HCT116 (cell line): ENCODE data around the gene EID2B. TPM values are rescaled to one million over a fixed set of nuclear protein-coding genes. Genes with fewer than 3 reads are reported as not detected.

Experiments used
- ATAC-seq: fragments of 200-7000 bp; cut with Tn5 transposase; 2 replicates; pipeline ENCODE4 v1.9.1; 2020; ENCODE audit warnings: mild to moderate bottlenecking, moderate library complexity
- BruUV-seq: library from RNA; stranded (reverse); fragments of 400-500 nt; replicated peaks from 2 replicates; lab custom pipeline; 2021; lab: Mats Ljungman, UMichigan
- CTCF ChIA-PET: fragments of 300-600 bp; sonication (Branson Sonifier 250); formaldehyde crosslinking; loops from one replicate; lab custom pipeline; 2021; ENCODE audit warnings: antibody characterized with exemption; lab: Charles Lee
- POLR2A ChIA-PET: fragments of 300-600, 350-600 bp; sonication (Branson Sonifier 250); formaldehyde crosslinking; loops from one replicate; lab custom pipeline; 2021; ENCODE audit warnings: antibody characterized with exemption; lab: Charles Lee
- RAD21 ChIA-PET, 2 experiments: fragments of 300-600 bp; sonication (Branson Sonifier 250); formaldehyde crosslinking; loops; one replicate each; lab custom pipeline; 2023; ENCODE audit warnings: low total read pairs in 2 of 2; ENCODE audit not compliant: uncharacterized antibody in 2 of 2, unreplicated experiment in 2 of 2, low non-redundant PET in 1 of 2; lab: Charles Lee
- DNase-seq: peaks from one replicate; pipeline ENCODE4 v3.0.0-alpha.2; 2010; ENCODE audit warnings: low read depth, low spot score
- H2AFZ ChIP-seq: fragments of 200-600 bp; shearing (Covaris generic), sonication (generic); 2 replicates; pipeline ENCODE4 v1.6.1; 2017; ENCODE audit warnings: low read depth, mixed run types, mixed read lengths, antibody characterized with exemption, low read length; ENCODE audit not compliant: poor library complexity, severe bottlenecking
- H3K27ac ChIP-seq: 2 replicates; pipeline ENCODE4 v1.5.1; 2012; ENCODE audit warnings: low read depth, low read length
- H3K27me3 ChIP-seq: fragments of 200-600 bp; sonication (generic); 2 replicates; pipeline ENCODE4 v1.6.1; 2016; ENCODE audit warnings: mixed run types, low read length, mixed read lengths; ENCODE audit not compliant: insufficient read depth
- H3K36me3 ChIP-seq, 2 experiments: fragments of 200-500 bp in 1 of 2; fragments of 200-600 bp in 1 of 2; sonication (Bioruptor generic) in 1 of 2; sonication (generic) in 1 of 2; 2 replicates each; pipeline versions ENCODE4 v1.5.1 to v1.6.1; 2014 to 2016; ENCODE audit warnings: low read length in 2 of 2, inconsistent platforms in 1 of 2, mixed read lengths in 1 of 2, mixed run types in 1 of 2; ENCODE audit not compliant: insufficient read depth in 2 of 2, control insufficient read depth in 1 of 2
- H3K4me1 ChIP-seq, 2 experiments: fragments of 200-600 bp in 1 of 2; sonication (generic) in 1 of 2; 2 replicates each; pipeline versions ENCODE4 v1.5.1 to v1.6.1; 2012 to 2017; ENCODE audit warnings: low read length in 2 of 2, inconsistent platforms in 1 of 2, mild to moderate bottlenecking in 1 of 2, mixed read lengths in 1 of 2, mixed run types in 1 of 2, moderate library complexity in 1 of 2; ENCODE audit not compliant: insufficient read depth in 2 of 2, control insufficient read depth in 1 of 2
- H3K4me2 ChIP-seq: fragments of 200-600 bp; sonication (generic); 2 replicates; pipeline ENCODE4 v1.6.1; 2017; ENCODE audit warnings: mixed run types, low read length, mixed read lengths
- H3K4me3 ChIP-seq, 2 experiments: fragments of 200-600 bp in 1 of 2; sonication (generic) in 1 of 2; replicated peaks in 1 of 2; 2 replicates each; pipeline ENCODE4 v1.5.1; 2011 to 2016; ENCODE audit warnings: low read length in 2 of 2, control low read depth in 1 of 2, low read depth in 1 of 2, mild to moderate bottlenecking in 1 of 2, mixed read lengths in 1 of 2, mixed run types in 1 of 2
- H3K79me2 ChIP-seq: fragments of 200-600 bp; sonication (generic); 2 replicates; pipeline ENCODE4 v1.6.1; 2017; ENCODE audit warnings: mild to moderate bottlenecking, mixed run types, low read length, moderate library complexity, mixed read lengths; ENCODE audit not compliant: insufficient read depth
- H3K9ac ChIP-seq: fragments of 200-600 bp; sonication (generic); 2 replicates; pipeline ENCODE4 v1.6.1; 2016; ENCODE audit warnings: low read length, mixed read lengths
- H3K9me2 ChIP-seq: fragments of 200-600 bp; sonication (generic), shearing (Covaris generic); 2 replicates; pipeline ENCODE4 v1.6.1; 2017; ENCODE audit warnings: mixed run types, mild to moderate bottlenecking, moderate library complexity; ENCODE audit not compliant: insufficient read depth
- H3K9me3 ChIP-seq, 2 experiments: fragments of 200-500 bp in 1 of 2; fragments of 200-600 bp in 1 of 2; sonication (Bioruptor generic) in 1 of 2; sonication (generic) in 1 of 2; 2 replicates each; pipeline ENCODE4 v1.6.1; 2014 to 2017; ENCODE audit warnings: low read length in 2 of 2, mixed read lengths in 2 of 2, inconsistent platforms in 1 of 2, low read depth in 1 of 2, mild to moderate bottlenecking in 1 of 2, mixed run types in 1 of 2, moderate library complexity in 1 of 2; ENCODE audit not compliant: control insufficient read depth in 1 of 2, insufficient read depth in 1 of 2
- H4K20me1 ChIP-seq: fragments of 200-600 bp; sonication (generic), shearing (Covaris generic); 2 replicates; pipeline ENCODE4 v1.6.1; 2017; ENCODE audit warnings: mixed run types, mild to moderate bottlenecking, moderate library complexity; ENCODE audit not compliant: insufficient read depth
- CBX3 ChIP-seq: IDR thresholded peaks from 2 replicates; pipeline ENCODE4 v1.6.1; 2012; ENCODE audit warnings: low read depth
- EGR1 ChIP-seq: IDR thresholded peaks from 2 replicates; pipeline ENCODE4 v1.6.1; 2012; ENCODE audit warnings: low read depth
- TCF7L2 ChIP-seq: IDR thresholded peaks from 2 replicates; pipeline ENCODE4 v1.7.0; 2011; ENCODE audit warnings: borderline replicate concordance, inconsistent platforms; ENCODE audit not compliant: insufficient read depth, insufficient read length; ENCODE audit errors: extremely low read depth
- intact Hi-C: fragments of 100-400 bp; cut with micrococcal nuclease; formaldehyde crosslinking; loops from 2 replicates; pipeline ENCODE4 v1.10.0; 2022
- total RNA-seq: library from RNA; stranded (reverse); gene quantifications from one replicate; pipeline ENCODE4 v1.2.1, GENCODE V29; 2021; ENCODE audit not compliant: unreplicated experiment
- TF ChIP-seq, protein P1 (sequence below): IDR thresholded peaks from 2 replicates; pipeline ENCODE4 v1.6.1; 2011; ENCODE audit warnings: mild to moderate bottlenecking, low read length, moderate library complexity; ENCODE audit not compliant: insufficient replicate concordance; ENCODE audit errors: extremely low read depth
- TF ChIP-seq, protein P2 (sequence below): IDR thresholded peaks from 2 replicates; pipeline ENCODE4 v1.6.1; 2012

The EID2B gene
- total RNA-seq, 1 experiment from 2014 or later = 1.2 TPM

DNA sequence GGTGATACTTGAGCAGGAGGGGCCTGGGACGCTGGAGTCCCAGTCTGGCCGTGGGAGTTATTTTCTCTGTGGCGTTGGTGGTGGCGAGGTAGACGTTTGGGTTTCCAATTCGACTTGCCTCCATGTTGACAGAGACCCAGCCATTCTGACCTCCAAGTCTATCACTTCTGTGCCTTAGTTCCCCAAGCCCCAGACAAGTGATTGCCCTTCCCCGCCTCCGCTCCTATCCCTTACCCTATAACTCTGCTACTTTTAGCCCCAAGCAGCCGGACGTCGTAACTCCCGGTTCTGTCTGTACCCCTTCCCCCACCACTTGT, 51.5 kb downstream of the EID2B start:
- BruUV-seq = no TSS peak

More for the DNA sequence above, 51.5 kb downstream of the EID2B start:
- Histone ChIP-seq H4K20me1 (no peaks in the 10 kb centered on the region), H3K4me2 (peak overlapping the region; percentile 99), H3K9me2 (no peaks in the 10 kb centered on the region), H3K79me2 (peaks cover 53% of the 10 kb centered on the region), H3K36me3 (peaks cover 20 to 31% of the 10 kb centered on the region in 2 experiments; a peak in 3 of 4 replicates), H3K9ac (peak overlapping the region; percentile 100), H3K27me3 (no peaks in the 10 kb centered on the region), H3K27ac (peak overlapping the region; percentile 87), H3K4me3 (peak overlapping the region; percentile 99 to 100), H2AFZ (no peak overlapping the region), H3K4me1 (peaks cover 6 to 16% of the 10 kb centered on the region in 2 experiments), H3K9me3 (no peaks in the 10 kb centered on the region)
- CTCF ChIA-PET = no interaction called here
- DNase-seq (no peak), ATAC-seq (peak; percentile 10; the same call in 1 of the 2 replicates)
- intact Hi-C loops = no loop called here
- TF ChIP-seq EGR1 (no peak), CBX3 (no peak), TCF7L2 (no peak)
- TF ChIP-seq, protein P1, sequence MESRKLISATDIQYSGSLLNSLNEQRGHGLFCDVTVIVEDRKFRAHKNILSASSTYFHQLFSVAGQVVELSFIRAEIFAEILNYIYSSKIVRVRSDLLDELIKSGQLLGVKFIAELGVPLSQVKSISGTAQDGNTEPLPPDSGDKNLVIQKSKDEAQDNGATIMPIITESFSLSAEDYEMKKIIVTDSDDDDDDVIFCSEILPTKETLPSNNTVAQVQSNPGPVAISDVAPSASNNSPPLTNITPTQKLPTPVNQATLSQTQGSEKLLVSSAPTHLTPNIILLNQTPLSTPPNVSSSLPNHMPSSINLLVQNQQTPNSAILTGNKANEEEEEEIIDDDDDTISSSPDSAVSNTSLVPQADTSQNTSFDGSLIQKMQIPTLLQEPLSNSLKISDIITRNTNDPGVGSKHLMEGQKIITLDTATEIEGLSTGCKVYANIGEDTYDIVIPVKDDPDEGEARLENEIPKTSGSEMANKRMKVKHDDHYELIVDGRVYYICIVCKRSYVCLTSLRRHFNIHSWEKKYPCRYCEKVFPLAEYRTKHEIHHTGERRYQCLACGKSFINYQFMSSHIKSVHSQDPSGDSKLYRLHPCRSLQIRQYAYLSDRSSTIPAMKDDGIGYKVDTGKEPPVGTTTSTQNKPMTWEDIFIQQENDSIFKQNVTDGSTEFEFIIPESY = no peak
- TF ChIP-seq, protein P2, sequence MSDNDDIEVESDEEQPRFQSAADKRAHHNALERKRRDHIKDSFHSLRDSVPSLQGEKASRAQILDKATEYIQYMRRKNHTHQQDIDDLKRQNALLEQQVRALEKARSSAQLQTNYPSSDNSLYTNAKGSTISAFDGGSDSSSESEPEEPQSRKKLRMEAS = no peak
- POLR2A ChIA-PET = interaction anchor here (1.0 kb wide), 1 partner anchor 46 kb away, joined by 7 read pairs; the partner anchor contains the start of gene RPS16
- RAD21 ChIA-PET = no interaction called here

Other genes with a start within 250 kb of the EID2B start
- gene IFNL1, start 236.4 kb downstream of the EID2B start, total RNA-seq = not detected
- gene LRFN1, start 212.0 kb downstream of the EID2B start, total RNA-seq = 13.8 TPM
- gene GMFG, start 196.8 kb downstream of the EID2B start, total RNA-seq = 0.61 TPM
- gene SAMD4B, start 190.4 kb downstream of the EID2B start, total RNA-seq = 127 TPM
- 53.5 TPM for gene PAF1, start 141.7 kb downstream of the EID2B start, total RNA-seq
- gene MED29, start 141.5 kb downstream of the EID2B start, total RNA-seq = 32.0 TPM
- 131 TPM for gene ZFP36, start 126.0 kb downstream of the EID2B start, total RNA-seq
- 29.0 TPM for gene PLEKHG2, start 120.2 kb downstream of the EID2B start, total RNA-seq
- gene RPS16, start 96.9 kb downstream of the EID2B start, total RNA-seq = 3,365 TPM
- gene SUPT5H, start 87.3 kb downstream of the EID2B start, total RNA-seq = 120 TPM
- gene TIMM50, start 52.0 kb downstream of the EID2B start, total RNA-seq = 111 TPM
- 0.17 TPM for gene DLL3, start 33.9 kb downstream of the EID2B start, total RNA-seq
- gene SELENOV, start 17.7 kb downstream of the EID2B start, total RNA-seq = not detected
- 11.7 TPM for gene EID2, start 7.3 kb upstream of the EID2B start, total RNA-seq
- not detected for gene LGALS13, start 69.7 kb upstream of the EID2B start, total RNA-seq
- gene LGALS16, start 123.1 kb upstream of the EID2B start, total RNA-seq = not detected
- gene LGALS14, start 171.6 kb upstream of the EID2B start, total RNA-seq = not detected
- gene CLC, start 205.2 kb upstream of the EID2B start, total RNA-seq = not detected
- gene LEUTX, start 246.0 kb upstream of the EID2B start, total RNA-seq = not detected